ENCODE data around the gene SPCS3. TPM values are rescaled to one million over a fixed set of nuclear protein-coding genes. Genes with fewer than 3 reads are reported as not detected.
"Not testable (repeated sequence)": the region's sequence is repeated elsewhere in the genome, so short reads cannot be mapped to it uniquely, and the experiment has no call there.

SPCS3 gene
- total RNA-seq, 1 donor from 2014 or later, result 101 TPM

- DNase-seq (ENCODE audit: low read depth in 2 of 2), result peak; percentile 37 to 51
Measured at GRCh38 chr4:176345346-176345745, 25.6 kb downstream of the SPCS3 start.

GRCh38 chr4:176346836-176347235 lies 27.1 kb downstream of the SPCS3 start:
- DNase-seq (ENCODE audit: low read depth in 2 of 2), result not testable (repeated sequence)

- DNase-seq (ENCODE audit: low read depth in 2 of 2), result no peak
Measured at GRCh38 chr4:176350671-176351070, 30.9 kb downstream of the SPCS3 start.

- DNase-seq (ENCODE audit: low read depth in 2 of 2), result no peak
Measured at GRCh38 chr4:176354884-176355283, 35.1 kb downstream of the SPCS3 start.

GRCh38 chr4:176357359-176358082 lies 37.8 kb downstream of the SPCS3 start:
- no peak for DNase-seq (ENCODE audit: low read depth in 2 of 2)

- no peak for DNase-seq (ENCODE audit: low read depth in 2 of 2)
Measured at GRCh38 chr4:176358083-176358469, 38.3 kb downstream of the SPCS3 start.

- no peak for DNase-seq (ENCODE audit: low read depth in 2 of 2)
Measured at GRCh38 chr4:176359590-176359989, 39.8 kb downstream of the SPCS3 start.

- DNase-seq (ENCODE audit: low read depth in 2 of 2), result no peak
Measured at GRCh38 chr4:176360446-176360845, 40.7 kb downstream of the SPCS3 start.

- no peak for DNase-seq (ENCODE audit: low read depth in 2 of 2)
Measured at GRCh38 chr4:176363072-176363471, 43.3 kb downstream of the SPCS3 start.

GRCh38 chr4:176367771-176368465 lies 48.2 kb downstream of the SPCS3 start:
- no peak for DNase-seq (ENCODE audit: low read depth in 2 of 2)

GRCh38 chr4:176376032-176376614 lies 56.4 kb downstream of the SPCS3 start:
- peak in 1 of 2 donors; percentile 32 for DNase-seq (ENCODE audit: low read depth in 2 of 2)

- peak; percentile 21 to 50 for DNase-seq (ENCODE audit: low read depth in 2 of 2)
Measured at GRCh38 chr4:176377780-176378179, 58.0 kb downstream of the SPCS3 start.

- no peak for DNase-seq (ENCODE audit: low read depth in 2 of 2)
Measured at GRCh38 chr4:176380352-176381157, 60.8 kb downstream of the SPCS3 start.

Other genes with a start within 250 kb of the SPCS3 start
- not detected in 2 replicates for gene SPATA4, start 124.4 kb upstream of the SPCS3 start, total RNA-seq
- not detected in 2 replicates for gene ASB5, start 50.7 kb upstream of the SPCS3 start, total RNA-seq

Measured in dermis microvascular lymphatic vessel endothelial cell (primary cell).